Thyroid gland (tissue), 4 donors: ENCODE measurements around the gene WDR91. TPM values are rescaled to one million over a fixed set of nuclear protein-coding genes. Genes with fewer than 3 reads are reported as not detected.

ENCODE experiments used
- DNase-seq, 2 donors: peaks; one replicate each; pipeline ENCODE4 v3.0.0-alpha.2; 2019
- H3K27ac ChIP-seq, 3 donors: fragments of 200-600 bp; sonication (generic); 1 replicate in 2 of 3; 2 replicates in 1 of 3; pipeline ENCODE4 v1.5.1; 2016 to 2019; ENCODE audit warnings: mild to moderate bottlenecking in 1 of 3, moderate library complexity in 1 of 3
- H3K27me3 ChIP-seq: fragments of 200-600 bp; sonication (generic); one replicate; pipeline ENCODE4 v1.5.1; 2019
- H3K36me3 ChIP-seq, 2 donors: fragments of 200-600 bp; sonication (generic); one replicate each; pipeline ENCODE4 v1.5.1; 2016 to 2019
- H3K4me1 ChIP-seq, 2 donors: fragments of 200-600 bp; sonication (generic); one replicate each; pipeline ENCODE4 v1.5.1; 2017 to 2019
- H3K4me3 ChIP-seq, 3 donors: fragments of 200-600 bp; sonication (generic); replicated peaks in 1 of 3; 1 replicate in 2 of 3; 2 replicates in 1 of 3; pipeline ENCODE4 v1.5.1; 2016; ENCODE audit warnings: mild to moderate bottlenecking in 1 of 3
- H3K9me3 ChIP-seq: fragments of 200-600 bp; sonication (generic); one replicate; pipeline ENCODE4 v1.5.1; 2017
- CTCF ChIP-seq, 6 experiments: fragments of 200-600 bp in 3 of 6; fragments of 450-650 bp in 3 of 6; sonication (generic) in 3 of 6; IDR thresholded peaks; one replicate each; pipeline ENCODE4 v1.5.1; 2016 to 2019; ENCODE audit warnings: antibody characterized with exemption in 6 of 6, mild to moderate bottlenecking in 2 of 6, inconsistent platforms in 1 of 6, moderate library complexity in 1 of 6
- POLR2A ChIP-seq, 2 donors: fragments of 450-650 bp; IDR thresholded peaks; one replicate each; pipeline ENCODE4 v1.6.1; 2017; ENCODE audit warnings: antibody characterized with exemption in 2 of 2, mild to moderate bottlenecking in 2 of 2, moderate library complexity in 1 of 2
- WGBS, 2 donors: methylation state at CpG; one replicate each; pipeline ENCODE4 v1.1.5; 2017; 5-methylcytosine and 5-hydroxymethylcytosine counted together
- intact Hi-C: fragments of 100-400 bp; cut with DNase I; formaldehyde crosslinking; loops from one replicate; pipeline ENCODE4 v1.15.1; 2023
- microRNA-seq: library from miRNA; unstranded; fragments of <30 nt; microRNA quantifications from one replicate; pipeline ENCODE4, GENCODE V29; 2016
- small RNA-seq: library from RNA; depleted of rRNA; stranded (forward); fragments of <200 nt; gene quantifications from one replicate; pipeline ENCODE3, GENCODE V24; 2016
- total RNA-seq, 4 donors: library from RNA; depleted of rRNA; stranded (reverse); fragments of >200 nt; gene quantifications; one replicate each; pipeline ENCODE4 v1.2.3, GENCODE V29; 2016

Gene WDR91
- total RNA-seq, 4 donors from 2014 or later = 8.4 to 34.4 (median 9.1) TPM

GRCh38 chr7:135143885-135144668 is 67.2 kb downstream of the WDR91 start:
- WGBS, 2 donors = 44 to 62% methylated on average over 3 of the region's 3 CpGs
- intact Hi-C loops = no loop called here
- TF ChIP-seq CTCF (IDR thresholded peaks at IDR 0.05) (no peak), POLR2A (IDR thresholded peaks at IDR 0.05) (no peak)
- H3K27me3 ChIP-seq = no peaks in the 10 kb centered on the region
- DNase-seq = no peak
- H3K9me3 ChIP-seq = no peaks in the 10 kb centered on the region
- H3K36me3 ChIP-seq = no peaks in the 10 kb centered on the region
- no peaks in the 10 kb centered on the region for H3K4me1 ChIP-seq
- H3K27ac ChIP-seq = no peak overlapping the region
- no peak overlapping the region for H3K4me3 ChIP-seq

Small RNA genes lying within 50 kb of the gene (microRNA-seq; reads per million reads assigned to microRNA genes)
- not detected for gene MIR6509

Small RNA genes lying within 50 kb of the gene (small RNA-seq; reads per million reads assigned to genes)
- not detected for gene MIR6509

Other genes starting within 250 kb of the WDR91 start
- 1 to 10 TPM; 3.6 to 5.0 (median 4.1) TPM for gene AGBL3, start 225.0 kb downstream of the WDR91 start, total RNA-seq
- 10 to 100 TPM; 12.8 to 33.1 (median 14.3) TPM for gene TMEM140, start 63.5 kb downstream of the WDR91 start, total RNA-seq
- gene CYREN, start 40.8 kb downstream of the WDR91 start, total RNA-seq = 10 to 100 TPM; 40.3 to 54.4 (median 46.8) TPM
- not detected for gene STRA8, start 22.3 kb upstream of the WDR91 start, total RNA-seq